Endothelial cell of umbilical vein (primary cell): ENCODE measurements around the gene FUT3.

Experiments
- EZH2 ChIP-seq: IDR thresholded peaks from 2 replicates; pipeline ENCODE4 v1.6.1; 2012; ENCODE audit warnings: borderline replicate concordance, low read depth, mild to moderate bottlenecking, moderate library complexity, low read length, inconsistent platforms; ENCODE audit not compliant: severe bottlenecking
- FOS ChIP-seq: IDR thresholded peaks from 2 replicates; pipeline ENCODE4 v1.6.1; 2011; ENCODE audit warnings: mild to moderate bottlenecking, low read length, moderate library complexity, borderline replicate concordance; ENCODE audit not compliant: insufficient read depth
- JUN ChIP-seq: IDR thresholded peaks from 2 replicates; pipeline ENCODE4 v1.6.1; 2011; ENCODE audit warnings: borderline replicate concordance, low read depth; ENCODE audit not compliant: insufficient read length, insufficient read depth
- MYC ChIP-seq: IDR thresholded peaks from one replicate; pipeline ENCODE4 v1.6.1; 2011; ENCODE audit warnings: mild to moderate bottlenecking, low read depth, low read length
- POLR2A ChIP-seq: IDR thresholded peaks from 2 replicates; pipeline ENCODE4 v1.6.1; 2012; ENCODE audit warnings: low read depth, mild to moderate bottlenecking, control low read depth, low read length
- POLR2AphosphoS5 ChIP-seq: IDR thresholded peaks from 2 replicates; pipeline ENCODE4 v1.6.1; 2012; ENCODE audit warnings: low read depth, mild to moderate bottlenecking, control low read depth, low read length, moderate library complexity; ENCODE audit not compliant: insufficient read depth
- TF ChIP-seq, protein P1 (sequence below), 2 donors: IDR thresholded peaks; 1 replicate in 1 of 2; 2 replicates in 1 of 2; pipeline ENCODE4 v1.5.1; 2011; ENCODE audit warnings: low read length in 2 of 2, mild to moderate bottlenecking in 2 of 2, moderate library complexity in 2 of 2, control low read depth in 1 of 2, inconsistent platforms in 1 of 2, low read depth in 1 of 2; ENCODE audit not compliant: insufficient read depth in 1 of 2; ENCODE audit errors: extremely low read depth in 1 of 2
- TF ChIP-seq, protein P2 (sequence below): IDR thresholded peaks from 2 replicates; pipeline ENCODE4 v1.6.1; 2011; ENCODE audit not compliant: insufficient read depth, insufficient read length

DNA sequence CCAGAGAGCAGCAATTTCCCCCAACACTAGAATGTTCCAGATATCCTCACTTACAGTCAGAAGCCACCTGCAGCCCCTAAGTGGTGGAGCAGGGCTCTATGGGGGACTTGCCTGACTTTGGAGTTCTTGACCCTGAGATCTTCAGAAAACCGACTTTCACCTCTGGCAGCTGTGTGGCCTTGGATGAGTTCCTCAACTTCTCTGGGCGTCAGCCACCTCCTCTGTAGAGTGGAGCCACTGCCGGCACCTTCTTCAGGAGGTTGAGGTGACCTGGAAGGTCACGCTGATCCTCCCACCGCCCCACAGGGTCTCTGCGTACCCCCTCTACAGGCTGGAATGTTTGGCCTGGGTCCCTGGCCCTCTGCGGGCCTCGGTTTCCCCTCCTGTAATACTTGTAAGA is 26.2 kb upstream of the FUT3 start:
- TF ChIP-seq, protein P1, sequence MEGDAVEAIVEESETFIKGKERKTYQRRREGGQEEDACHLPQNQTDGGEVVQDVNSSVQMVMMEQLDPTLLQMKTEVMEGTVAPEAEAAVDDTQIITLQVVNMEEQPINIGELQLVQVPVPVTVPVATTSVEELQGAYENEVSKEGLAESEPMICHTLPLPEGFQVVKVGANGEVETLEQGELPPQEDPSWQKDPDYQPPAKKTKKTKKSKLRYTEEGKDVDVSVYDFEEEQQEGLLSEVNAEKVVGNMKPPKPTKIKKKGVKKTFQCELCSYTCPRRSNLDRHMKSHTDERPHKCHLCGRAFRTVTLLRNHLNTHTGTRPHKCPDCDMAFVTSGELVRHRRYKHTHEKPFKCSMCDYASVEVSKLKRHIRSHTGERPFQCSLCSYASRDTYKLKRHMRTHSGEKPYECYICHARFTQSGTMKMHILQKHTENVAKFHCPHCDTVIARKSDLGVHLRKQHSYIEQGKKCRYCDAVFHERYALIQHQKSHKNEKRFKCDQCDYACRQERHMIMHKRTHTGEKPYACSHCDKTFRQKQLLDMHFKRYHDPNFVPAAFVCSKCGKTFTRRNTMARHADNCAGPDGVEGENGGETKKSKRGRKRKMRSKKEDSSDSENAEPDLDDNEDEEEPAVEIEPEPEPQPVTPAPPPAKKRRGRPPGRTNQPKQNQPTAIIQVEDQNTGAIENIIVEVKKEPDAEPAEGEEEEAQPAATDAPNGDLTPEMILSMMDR (IDR thresholded peaks at IDR 0.05; ENCODE audit: extremely low read depth in 1 of 2, insufficient read depth in 1 of 2, low read depth in 1 of 2, low read length in 2 of 2) = no peak
- no peak for TF ChIP-seq POLR2A
- TF ChIP-seq, protein P2, sequence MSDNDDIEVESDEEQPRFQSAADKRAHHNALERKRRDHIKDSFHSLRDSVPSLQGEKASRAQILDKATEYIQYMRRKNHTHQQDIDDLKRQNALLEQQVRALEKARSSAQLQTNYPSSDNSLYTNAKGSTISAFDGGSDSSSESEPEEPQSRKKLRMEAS = no peak
- TF ChIP-seq POLR2AphosphoS5 = no peak
- no peak for TF ChIP-seq JUN
- TF ChIP-seq FOS = no peak
- no peak for TF ChIP-seq EZH2
- TF ChIP-seq MYC = no peak
